Measurements from ENCODE around the gene MESP2. TPM values are rescaled to one million over a fixed set of nuclear protein-coding genes. Genes with fewer than 3 reads are reported as not detected.

MESP2 gene
- total RNA-seq, 1 donor from 2014 or later = not detected

DNA sequence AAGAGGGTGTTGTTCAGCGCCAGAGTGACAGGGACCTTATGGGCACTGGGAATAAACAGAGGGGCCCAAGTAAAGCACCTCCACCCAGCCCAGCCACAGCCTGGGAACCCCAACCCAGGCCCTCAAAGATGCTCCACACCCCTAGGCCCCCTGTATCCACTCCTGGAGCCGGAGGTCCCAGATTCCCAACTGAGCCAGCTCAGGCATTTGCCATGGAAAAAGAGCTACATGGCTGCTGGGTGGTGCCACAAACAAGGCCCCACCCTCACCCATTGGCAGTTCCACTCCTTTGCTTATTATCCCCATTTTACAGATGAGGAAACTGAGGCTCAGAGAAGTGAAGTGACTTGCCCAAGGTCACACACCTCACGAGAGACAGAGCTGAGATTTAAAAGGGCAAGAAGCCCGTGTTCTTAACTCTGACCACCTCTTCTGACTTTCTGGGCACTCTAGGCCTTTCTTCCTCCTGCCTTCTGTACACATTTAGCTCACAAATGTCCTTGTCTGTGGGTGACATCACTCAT is 21.6 kb downstream of the MESP2 start:
- H3K27me3 ChIP-seq (ENCODE audit: control insufficient read depth in 3 of 3, insufficient read depth in 3 of 3, low read length in 3 of 3) = peaks cover 0 to 5% (median 3%) of the 10 kb centered on the region in 3 donors
- no peak overlapping the region for H3K9ac ChIP-seq (ENCODE audit: low read depth in 1 of 3, low read length in 3 of 3)
- H3K4me3 ChIP-seq (ENCODE audit: low read length in 3 of 3) = no peak overlapping the region
- H3K4me1 ChIP-seq (ENCODE audit: control insufficient read depth in 3 of 3, insufficient read depth in 3 of 3, low read length in 3 of 3) = peaks cover 0 to 3% (median 2%) of the 10 kb centered on the region in 3 donors
- no peaks in the 10 kb centered on the region for H3K9me3 ChIP-seq (ENCODE audit: control insufficient read depth in 3 of 3, low read length in 3 of 3)
- no peak overlapping the region for H3K27ac ChIP-seq (ENCODE audit: low read depth, low read length)
- H3K36me3 ChIP-seq (ENCODE audit: control insufficient read depth in 3 of 3, insufficient read depth in 3 of 3, low read length in 3 of 3) = no peaks in the 10 kb centered on the region

DNA sequence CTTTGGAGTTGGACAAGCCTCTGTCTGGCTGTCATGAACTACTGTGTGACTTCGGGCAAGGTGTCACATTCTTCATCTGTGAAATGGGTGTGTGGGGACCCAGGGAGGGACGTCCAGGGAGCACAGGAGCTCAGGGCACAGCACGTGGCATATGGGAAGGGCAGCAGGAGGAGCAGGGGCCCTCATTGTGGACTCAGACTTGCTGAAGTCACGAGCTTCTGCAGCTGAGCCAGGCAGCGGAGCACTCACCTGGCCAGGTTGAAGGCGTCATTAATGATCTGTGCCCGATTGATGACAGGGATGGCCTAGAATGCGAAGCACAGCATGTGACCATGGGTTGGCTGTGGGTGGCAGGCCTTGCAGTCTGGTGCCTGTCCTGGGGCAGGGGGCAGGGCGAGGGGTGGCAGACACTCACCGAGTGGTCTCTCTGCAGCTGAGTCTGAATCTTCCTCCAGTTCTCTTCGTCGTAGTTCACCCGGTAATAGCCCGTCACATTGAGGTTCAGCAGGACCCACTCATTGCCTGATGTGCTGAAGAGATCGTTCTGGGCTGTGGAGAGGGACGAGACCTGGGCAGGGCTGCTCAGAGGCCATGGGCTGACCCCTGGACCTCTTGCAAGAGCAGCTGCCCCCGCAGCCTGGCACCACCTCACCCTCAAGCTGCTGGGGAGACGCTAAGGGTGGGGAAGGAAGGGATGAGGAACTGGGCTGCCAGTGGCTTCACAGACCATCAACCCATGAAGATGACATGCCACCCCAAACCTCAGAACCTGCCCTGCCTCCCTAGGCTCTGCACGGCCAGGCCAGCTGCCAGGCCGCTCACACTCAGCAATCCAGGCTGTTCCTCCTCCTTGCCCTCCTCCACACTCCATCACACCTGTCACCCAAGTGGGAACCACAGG is 23.1 kb downstream of the MESP2 start:
- no peak overlapping the region for H3K27ac ChIP-seq (ENCODE audit: low read depth, low read length)
- peaks cover 0 to 3% (median 2%) of the 10 kb centered on the region in 3 donors for H3K4me1 ChIP-seq (ENCODE audit: control insufficient read depth in 3 of 3, insufficient read depth in 3 of 3, low read length in 3 of 3)
- H3K36me3 ChIP-seq (ENCODE audit: control insufficient read depth in 3 of 3, insufficient read depth in 3 of 3, low read length in 3 of 3) = peaks cover 0 to 2% (median 0%) of the 10 kb centered on the region in 3 donors
- H3K9ac ChIP-seq (ENCODE audit: low read depth in 1 of 3, low read length in 3 of 3) = no peak overlapping the region
- peaks cover 0 to 6% (median 5%) of the 10 kb centered on the region in 3 donors for H3K27me3 ChIP-seq (ENCODE audit: control insufficient read depth in 3 of 3, insufficient read depth in 3 of 3, low read length in 3 of 3)
- H3K9me3 ChIP-seq (ENCODE audit: control insufficient read depth in 3 of 3, low read length in 3 of 3) = no peaks in the 10 kb centered on the region
- no peak overlapping the region for H3K4me3 ChIP-seq (ENCODE audit: low read length in 3 of 3)

DNA sequence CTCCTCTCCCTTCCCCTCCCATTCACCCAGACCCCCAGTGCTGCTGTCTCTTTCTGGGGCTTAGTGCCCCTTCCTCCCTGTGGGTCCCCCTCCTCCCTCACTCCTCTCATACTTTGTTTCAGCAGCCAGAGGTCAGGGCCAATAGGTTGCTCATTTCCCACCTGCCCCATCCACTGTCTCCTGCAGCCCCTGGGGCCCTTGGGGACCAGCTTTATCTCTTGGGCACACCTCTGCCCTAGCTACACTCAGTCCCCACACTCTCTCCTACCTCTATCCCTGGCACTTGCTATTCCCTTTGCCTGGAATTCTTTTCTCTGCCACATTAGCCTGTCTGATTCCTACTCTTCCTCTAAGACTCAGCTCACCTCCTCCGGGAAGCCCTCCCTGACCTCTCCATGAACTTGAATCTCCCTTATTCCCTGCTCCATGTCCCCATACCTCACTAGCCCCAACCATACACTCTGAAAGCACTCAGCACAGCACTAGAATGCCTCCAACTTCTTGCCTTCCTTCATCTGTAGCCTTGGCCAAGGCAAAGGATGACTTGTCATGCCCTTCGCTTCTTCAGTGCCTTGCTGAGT is 23.9 kb downstream of the MESP2 start:
- Histone ChIP-seq H3K9ac (ENCODE audit: low read depth in 1 of 3, low read length in 3 of 3) (no peak overlapping the region), H3K27me3 (ENCODE audit: control insufficient read depth in 3 of 3, insufficient read depth in 3 of 3, low read length in 3 of 3) (peaks cover 0 to 6% (median 5%) of the 10 kb centered on the region in 3 donors), H3K9me3 (ENCODE audit: control insufficient read depth in 3 of 3, low read length in 3 of 3) (no peaks in the 10 kb centered on the region), H3K27ac (ENCODE audit: low read depth, low read length) (no peak overlapping the region), H3K4me3 (ENCODE audit: low read length in 3 of 3) (no peak overlapping the region), H3K4me1 (ENCODE audit: control insufficient read depth in 3 of 3, insufficient read depth in 3 of 3, low read length in 3 of 3) (peaks cover 0 to 3% (median 0%) of the 10 kb centered on the region in 3 donors), H3K36me3 (ENCODE audit: control insufficient read depth in 3 of 3, insufficient read depth in 3 of 3, low read length in 3 of 3) (peaks cover 0 to 2% (median 0%) of the 10 kb centered on the region in 3 donors)

- Histone ChIP-seq H3K27ac (ENCODE audit: low read depth, low read length) (no peak overlapping the region), H3K9me3 (ENCODE audit: control insufficient read depth in 3 of 3, low read length in 3 of 3) (no peaks in the 10 kb centered on the region), H3K4me1 (ENCODE audit: control insufficient read depth in 3 of 3, insufficient read depth in 3 of 3, low read length in 3 of 3) (no peaks in the 10 kb centered on the region), H3K36me3 (ENCODE audit: control insufficient read depth in 3 of 3, insufficient read depth in 3 of 3, low read length in 3 of 3) (peaks cover 0 to 2% (median 0%) of the 10 kb centered on the region in 3 donors), H3K9ac (ENCODE audit: low read depth in 1 of 3, low read length in 3 of 3) (no peak overlapping the region), H3K27me3 (ENCODE audit: control insufficient read depth in 3 of 3, insufficient read depth in 3 of 3, low read length in 3 of 3) (peaks cover 0 to 6% (median 5%) of the 10 kb centered on the region in 3 donors), H3K4me3 (ENCODE audit: low read length in 3 of 3) (no peak overlapping the region)
These were observed 25.5 kb downstream of the MESP2 start for GRCh38 chr15:89801471-89802195.

- Histone ChIP-seq H3K9me3 (ENCODE audit: control insufficient read depth in 3 of 3, low read length in 3 of 3) (no peaks in the 10 kb centered on the region), H3K27ac (ENCODE audit: low read depth, low read length) (no peak overlapping the region), H3K27me3 (ENCODE audit: control insufficient read depth in 3 of 3, insufficient read depth in 3 of 3, low read length in 3 of 3) (peaks cover 0 to 6% (median 5%) of the 10 kb centered on the region in 3 donors), H3K4me3 (ENCODE audit: low read length in 3 of 3) (no peak overlapping the region), H3K4me1 (ENCODE audit: control insufficient read depth in 3 of 3, insufficient read depth in 3 of 3, low read length in 3 of 3) (no peaks in the 10 kb centered on the region), H3K9ac (ENCODE audit: low read depth in 1 of 3, low read length in 3 of 3) (no peak overlapping the region), H3K36me3 (ENCODE audit: control insufficient read depth in 3 of 3, insufficient read depth in 3 of 3, low read length in 3 of 3) (peaks cover 0 to 2% (median 0%) of the 10 kb centered on the region in 3 donors)
These were observed 26.2 kb downstream of the MESP2 start for GRCh38 chr15:89802231-89802928.

GRCh38 chr15:89802986-89803824 is 27.1 kb downstream of the MESP2 start:
- Histone ChIP-seq H3K4me3 (ENCODE audit: low read length in 3 of 3) (no peak overlapping the region), H3K27me3 (ENCODE audit: control insufficient read depth in 3 of 3, insufficient read depth in 3 of 3, low read length in 3 of 3) (peaks cover 0 to 6% (median 5%) of the 10 kb centered on the region in 3 donors), H3K4me1 (ENCODE audit: control insufficient read depth in 3 of 3, insufficient read depth in 3 of 3, low read length in 3 of 3) (no peaks in the 10 kb centered on the region), H3K9me3 (ENCODE audit: control insufficient read depth in 3 of 3, low read length in 3 of 3) (no peaks in the 10 kb centered on the region), H3K27ac (ENCODE audit: low read depth, low read length) (no peak overlapping the region), H3K36me3 (ENCODE audit: control insufficient read depth in 3 of 3, insufficient read depth in 3 of 3, low read length in 3 of 3) (peaks cover 0 to 2% (median 0%) of the 10 kb centered on the region in 3 donors), H3K9ac (ENCODE audit: low read depth in 1 of 3, low read length in 3 of 3) (no peak overlapping the region)

DNA sequence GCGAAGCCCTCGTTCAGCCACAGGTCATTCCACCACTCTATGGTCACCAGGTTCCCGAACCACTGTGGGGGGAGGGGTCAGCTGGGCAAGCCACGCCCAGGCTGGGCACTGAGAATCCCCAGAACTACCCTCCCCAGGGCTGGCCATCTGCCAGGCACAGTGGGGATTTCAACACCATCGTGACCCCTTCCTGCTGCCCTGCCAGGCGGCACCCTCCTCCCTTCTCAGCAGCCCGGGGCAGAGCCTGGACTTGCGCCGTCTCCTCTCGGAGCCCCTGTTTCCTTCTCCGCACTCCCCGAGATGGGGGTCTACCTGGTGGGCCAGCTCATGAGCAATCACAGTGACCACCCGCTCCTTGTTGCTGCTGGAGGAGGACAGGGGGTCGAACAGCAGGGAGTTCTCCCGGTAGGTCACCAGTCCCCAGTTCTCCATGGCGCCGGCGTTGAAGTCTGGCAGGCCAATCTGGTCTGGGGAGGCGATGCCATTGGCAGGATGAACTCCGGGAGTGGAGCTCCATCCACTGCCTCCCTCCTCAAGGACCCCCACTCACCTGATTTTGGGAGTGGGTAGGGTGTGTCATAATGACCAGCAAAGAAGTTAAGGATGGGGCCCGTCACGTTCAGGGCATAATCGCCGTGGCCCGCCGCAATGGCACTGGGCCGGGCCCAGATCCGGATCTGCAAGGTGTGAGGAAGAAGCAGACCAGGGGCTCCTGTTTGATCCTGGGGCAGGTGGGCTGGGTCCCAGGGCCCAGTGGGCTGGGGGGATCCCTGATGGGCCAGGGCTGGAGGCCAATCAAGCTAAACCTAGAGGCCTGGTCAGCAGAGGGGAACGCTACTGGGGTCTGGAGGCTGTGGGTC is 28.0 kb downstream of the MESP2 start:
- no peak overlapping the region for H3K27ac ChIP-seq (ENCODE audit: low read depth, low read length)

More for the DNA sequence above, 28.0 kb downstream of the MESP2 start:
- Histone ChIP-seq H3K4me3 (ENCODE audit: low read length in 3 of 3) (no peak overlapping the region), H3K9ac (ENCODE audit: low read depth in 1 of 3, low read length in 3 of 3) (no peak overlapping the region), H3K27me3 (ENCODE audit: control insufficient read depth in 3 of 3, insufficient read depth in 3 of 3, low read length in 3 of 3) (peaks cover 0 to 6% (median 5%) of the 10 kb centered on the region in 3 donors), H3K36me3 (ENCODE audit: control insufficient read depth in 3 of 3, insufficient read depth in 3 of 3, low read length in 3 of 3) (peaks cover 0 to 2% (median 0%) of the 10 kb centered on the region in 3 donors), H3K9me3 (ENCODE audit: control insufficient read depth in 3 of 3, low read length in 3 of 3) (no peaks in the 10 kb centered on the region), H3K4me1 (ENCODE audit: control insufficient read depth in 3 of 3, insufficient read depth in 3 of 3, low read length in 3 of 3) (no peaks in the 10 kb centered on the region)
